SK-N-MC (cell line): Measurements from ENCODE around the gene USF1.

ENCODE experiments used
- EZH2 ChIP-seq: fragments of 200-600 bp; sonication (generic); IDR thresholded peaks from one replicate; pipeline ENCODE4 v1.6.1; 2017; ENCODE audit warnings: antibody characterized with exemption
- POLR2AphosphoS5 ChIP-seq: IDR thresholded peaks from 2 replicates; pipeline ENCODE4 v1.6.1; 2012; ENCODE audit warnings: mild to moderate bottlenecking, low read depth, low read length, borderline replicate concordance

DNA sequence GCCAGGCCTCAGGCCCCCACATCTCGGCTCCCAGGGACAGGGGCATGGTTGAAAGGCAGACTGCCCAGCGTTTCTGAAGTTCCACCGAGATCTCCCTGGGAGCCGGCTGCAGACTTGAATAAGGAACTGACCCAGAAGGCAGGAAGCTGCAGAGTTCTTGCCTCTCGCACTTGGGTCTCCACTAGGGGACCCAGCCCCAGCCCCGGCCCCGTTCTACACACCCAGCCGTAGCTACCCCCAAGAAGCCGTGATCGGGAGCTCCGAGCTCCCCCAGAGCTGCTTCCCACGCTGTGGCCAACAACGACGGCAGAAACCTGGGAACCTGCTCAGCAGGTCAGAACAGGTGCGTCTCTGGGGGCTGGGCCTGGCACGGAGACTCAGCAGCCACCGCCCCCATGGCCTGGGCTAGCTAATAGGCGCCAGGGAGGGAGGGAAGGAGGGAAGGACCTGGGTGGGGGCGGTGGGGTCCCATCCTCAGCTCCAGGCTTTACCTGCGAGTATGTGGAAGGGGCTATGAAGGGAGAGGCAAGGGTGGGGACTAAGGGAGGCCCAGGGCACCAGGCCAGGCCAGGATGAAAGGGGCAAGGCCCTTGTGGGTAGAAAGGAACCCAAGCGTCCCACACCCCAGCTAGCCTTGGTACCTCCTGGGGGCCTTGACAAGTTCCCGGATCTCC lies 43.6 kb upstream of the USF1 start, which contains the start of gene NECTIN4:
- TF ChIP-seq EZH2 (no peak), POLR2AphosphoS5 (no peak)
